ENCODE measurements around the gene RPS14. TPM values are rescaled to one million over a fixed set of nuclear protein-coding genes. Genes with fewer than 3 reads are reported as not detected.

Gene RPS14
- total and polyA plus RNA-seq, 2 experiments from 2014 or later = 1,343 to 1,694 TPM

DNA sequence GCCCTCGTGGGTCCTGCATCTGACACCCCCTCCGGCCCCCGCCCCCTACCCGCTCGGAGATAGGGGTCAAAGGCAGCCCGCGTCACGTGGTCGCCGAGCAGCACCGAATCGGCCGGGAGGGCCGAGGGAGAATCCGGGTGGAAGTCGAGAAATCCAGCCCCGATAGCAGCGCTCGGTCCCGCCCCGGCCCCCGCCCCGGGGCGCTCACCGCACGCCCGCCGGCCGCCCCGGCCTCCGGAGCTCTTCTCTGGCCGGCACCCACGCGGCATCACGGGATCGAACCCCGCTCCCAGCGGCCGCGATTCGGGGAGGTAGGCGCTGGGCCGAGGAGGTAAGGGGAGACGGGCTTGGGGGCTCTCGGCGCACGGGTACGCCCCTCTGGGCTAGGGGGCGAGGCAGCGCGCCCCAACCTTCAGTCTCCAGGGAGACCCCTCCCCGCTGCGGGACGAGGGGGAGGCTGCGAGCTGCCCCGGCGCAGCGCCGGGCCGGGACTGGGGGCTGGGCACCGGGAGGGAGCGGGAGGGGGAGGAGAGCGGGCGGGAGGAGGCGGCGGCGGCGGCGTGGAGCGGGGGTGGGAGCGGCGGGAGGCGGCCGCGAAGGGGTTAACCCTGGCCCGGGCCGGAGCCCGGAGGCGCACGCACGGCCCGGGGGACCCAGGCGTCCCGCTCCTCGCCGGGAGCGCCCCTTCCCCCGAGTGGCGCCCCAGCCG is 36.3 kb upstream of the RPS14 start:
- Histone ChIP-seq H3K9me3 (ENCODE audit: low read depth) (no peaks in the 10 kb centered on the region), H3K27ac (peak overlapping the region; percentile 88), H3K27me3 (replicated peaks; ENCODE audit: insufficient read depth) (no peaks in the 10 kb centered on the region), H3K79me2 (ENCODE audit: insufficient read depth) (peaks cover 61% of the 10 kb centered on the region), H2AFZ (peak overlapping the region; percentile 65), H3K4me1 (ENCODE audit: insufficient read depth) (peaks cover 38% of the 10 kb centered on the region), H3K4me3 (peak overlapping the region; percentile 80), H4K20me1 (ENCODE audit: insufficient read depth) (no peaks in the 10 kb centered on the region), H3K4me2 (ENCODE audit: unreplicated experiment) (peak overlapping the region; percentile 63), H3K9ac (peak overlapping the region; percentile 93), H3K9me2 (ENCODE audit: insufficient read depth) (no peaks in the 10 kb centered on the region), H3K36me3 (ENCODE audit: low read depth) (no peaks in the 10 kb centered on the region), H3F3A (ENCODE audit: insufficient read depth) (peaks cover 42% of the 10 kb centered on the region)
- TF ChIP-seq EZH2phosphoT487 (IDR thresholded peaks at IDR 0.05; ENCODE audit: insufficient read depth, low read depth) (no peak), EZH2 (IDR thresholded peaks at IDR 0.05; ENCODE audit: insufficient read depth, poor library complexity, severe bottlenecking) (no peak)
- DNase-seq = peak; percentile 69
- in situ Hi-C loops (cut with MboI) = no loop called here
- 1 to 2% methylated on average over 19 to 54 of the region's 90 CpGs for WGBS, 2 experiments (ENCODE audit: low coverage in 1 of 2, low lambda C conversion rate in 2 of 2, missing lambda C conversion rate in 2 of 2)

DNA sequence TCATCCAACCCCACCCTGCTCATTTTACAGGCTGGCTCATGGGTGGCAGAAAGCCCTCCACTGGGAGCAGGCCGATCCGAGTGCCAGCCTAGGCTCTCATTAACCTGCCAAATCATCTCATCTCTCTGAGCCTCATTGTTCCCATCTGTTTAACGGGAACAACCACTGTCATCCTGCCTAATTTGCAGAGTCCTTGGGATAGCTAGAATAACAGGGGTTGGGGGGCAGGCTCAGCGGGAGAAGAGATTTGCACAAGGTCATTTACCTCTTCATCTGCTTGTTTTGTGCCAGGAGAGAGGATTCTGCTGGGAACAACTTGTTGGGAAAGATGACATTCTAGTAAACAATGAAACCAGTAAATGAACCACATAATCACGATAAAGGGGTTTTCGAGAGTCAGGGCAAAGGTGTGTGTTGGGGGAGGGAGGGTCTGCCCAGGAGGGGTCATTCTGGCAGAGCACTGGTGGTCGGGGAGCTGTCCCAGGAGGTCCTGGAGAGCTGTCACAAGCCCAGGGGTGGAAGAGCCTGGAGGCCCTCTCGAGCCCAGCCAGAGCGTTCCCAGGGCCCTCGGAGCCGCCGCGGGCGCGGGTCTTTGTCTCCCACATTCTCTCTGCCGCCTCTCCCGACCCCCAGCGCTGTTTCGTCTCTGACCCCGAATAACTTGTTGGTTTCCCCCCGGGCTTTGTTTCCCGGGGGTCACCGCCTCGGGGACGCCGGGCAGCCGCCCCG is 35.6 kb upstream of the RPS14 start:
- Histone ChIP-seq H3K9me2 (ENCODE audit: insufficient read depth) (no peaks in the 10 kb centered on the region), H3K4me2 (ENCODE audit: unreplicated experiment) (peak overlapping the region; percentile 63), H3K27me3 (replicated peaks; ENCODE audit: insufficient read depth) (no peaks in the 10 kb centered on the region), H3K9me3 (ENCODE audit: low read depth) (no peaks in the 10 kb centered on the region), H3K36me3 (ENCODE audit: low read depth) (no peaks in the 10 kb centered on the region), H3K4me3 (peak overlapping the region; percentile 80), H3K9ac (peak overlapping the region; percentile 93), H3K79me2 (ENCODE audit: insufficient read depth) (peaks cover 53% of the 10 kb centered on the region), H2AFZ (peak overlapping the region; percentile 65), H3F3A (ENCODE audit: insufficient read depth) (peaks cover 35% of the 10 kb centered on the region), H3K27ac (peak overlapping the region; percentile 88), H4K20me1 (ENCODE audit: insufficient read depth) (no peaks in the 10 kb centered on the region), H3K4me1 (ENCODE audit: insufficient read depth) (peaks cover 31% of the 10 kb centered on the region)
- WGBS, 2 experiments (ENCODE audit: low coverage in 1 of 2, low lambda C conversion rate in 2 of 2, missing lambda C conversion rate in 2 of 2) = 13 to 24% methylated on average over 16 to 28 of the region's 28 CpGs
- TF ChIP-seq EZH2 (IDR thresholded peaks at IDR 0.05; ENCODE audit: insufficient read depth, poor library complexity, severe bottlenecking) = no peak
- no peak for TF ChIP-seq EZH2phosphoT487 (IDR thresholded peaks at IDR 0.05; ENCODE audit: insufficient read depth, low read depth)
- peak; percentile 38 for DNase-seq
- in situ Hi-C loops (cut with MboI) = no loop called here

DNA sequence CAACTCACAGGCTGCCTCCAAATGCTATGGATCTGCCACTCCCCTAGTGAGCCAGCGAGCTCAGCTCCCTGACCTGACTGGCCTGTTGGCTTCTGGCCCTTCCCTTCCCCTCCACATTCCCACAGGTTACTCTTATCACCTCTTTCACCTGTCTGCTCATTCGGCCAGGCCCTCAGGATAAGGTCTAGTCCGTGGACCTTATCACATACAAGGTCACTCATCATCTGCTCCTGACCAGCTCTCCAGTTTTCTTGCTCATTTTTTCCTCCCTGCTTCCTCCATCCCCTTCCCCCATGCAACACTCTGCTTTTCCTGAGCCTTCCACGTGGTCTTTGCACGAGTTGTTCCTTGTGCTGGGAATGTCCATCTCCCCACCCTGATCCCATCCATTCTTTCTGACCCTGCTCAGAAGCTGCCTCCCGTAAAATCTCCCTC is 32.5 kb upstream of the RPS14 start:
- TF ChIP-seq EZH2phosphoT487 (IDR thresholded peaks at IDR 0.05; ENCODE audit: insufficient read depth, low read depth) (no peak), EZH2 (IDR thresholded peaks at IDR 0.05; ENCODE audit: insufficient read depth, poor library complexity, severe bottlenecking) (no peak)
- no peaks in the 10 kb centered on the region for H3K9me3 ChIP-seq (ENCODE audit: low read depth)
- H3K4me3 ChIP-seq = no peak overlapping the region
- in situ Hi-C loops (cut with MboI) = no loop called here
- DNase-seq = no peak
- H3K4me1 ChIP-seq (ENCODE audit: insufficient read depth) = peaks cover 9% of the 10 kb centered on the region
- H3F3A ChIP-seq (ENCODE audit: insufficient read depth) = peaks cover 5% of the 10 kb centered on the region
- H3K27ac ChIP-seq = no peak overlapping the region
- peaks cover 22% of the 10 kb centered on the region for H3K79me2 ChIP-seq (ENCODE audit: insufficient read depth)
- H3K9ac ChIP-seq = no peak overlapping the region
- no peaks in the 10 kb centered on the region for H3K9me2 ChIP-seq (ENCODE audit: insufficient read depth)
- no peak overlapping the region for H2AFZ ChIP-seq
- no peaks in the 10 kb centered on the region for H3K36me3 ChIP-seq (ENCODE audit: low read depth)
- 69 to 82% methylated on average over 6 of the region's 6 CpGs for WGBS, 2 experiments (ENCODE audit: low coverage in 1 of 2, low lambda C conversion rate in 2 of 2, missing lambda C conversion rate in 2 of 2)
- H3K4me2 ChIP-seq (ENCODE audit: unreplicated experiment) = no peak overlapping the region
- no peaks in the 10 kb centered on the region for H4K20me1 ChIP-seq (ENCODE audit: insufficient read depth)
- H3K27me3 ChIP-seq (replicated peaks; ENCODE audit: insufficient read depth) = no peaks in the 10 kb centered on the region

DNA sequence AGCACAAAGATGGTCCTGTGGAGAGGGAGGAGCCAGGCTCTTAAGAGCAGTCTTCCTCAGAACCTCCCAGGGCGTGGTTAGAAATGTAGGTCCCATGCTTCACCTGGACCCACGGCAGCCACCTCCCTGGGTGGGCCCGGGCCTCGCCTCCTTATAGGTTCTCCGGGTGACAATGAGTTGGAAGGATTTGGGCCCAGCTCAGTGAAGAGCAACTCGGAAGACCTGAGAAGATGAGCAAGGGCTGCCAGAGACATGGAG is 32.1 kb upstream of the RPS14 start:
- TF ChIP-seq EZH2 (IDR thresholded peaks at IDR 0.05; ENCODE audit: insufficient read depth, poor library complexity, severe bottlenecking) (no peak), EZH2phosphoT487 (IDR thresholded peaks at IDR 0.05; ENCODE audit: insufficient read depth, low read depth) (no peak)
- Histone ChIP-seq H3K79me2 (ENCODE audit: insufficient read depth) (peaks cover 18% of the 10 kb centered on the region), H2AFZ (no peak overlapping the region), H3F3A (ENCODE audit: insufficient read depth) (peaks cover 5% of the 10 kb centered on the region; the same call in 1 of the 2 replicates), H3K4me1 (ENCODE audit: insufficient read depth) (peaks cover 9% of the 10 kb centered on the region), H3K4me3 (no peak overlapping the region), H3K9ac (no peak overlapping the region), H3K4me2 (ENCODE audit: unreplicated experiment) (no peak overlapping the region), H4K20me1 (ENCODE audit: insufficient read depth) (no peaks in the 10 kb centered on the region), H3K9me3 (ENCODE audit: low read depth) (no peaks in the 10 kb centered on the region), H3K36me3 (ENCODE audit: low read depth) (no peaks in the 10 kb centered on the region), H3K9me2 (ENCODE audit: insufficient read depth) (no peaks in the 10 kb centered on the region), H3K27me3 (replicated peaks; ENCODE audit: insufficient read depth) (no peaks in the 10 kb centered on the region), H3K27ac (no peak overlapping the region)
- in situ Hi-C loops (cut with MboI) = no loop called here
- DNase-seq = no peak
- 91 to 92% methylated on average over 6 of the region's 6 CpGs for WGBS, 2 experiments (ENCODE audit: low coverage in 1 of 2, low lambda C conversion rate in 2 of 2, missing lambda C conversion rate in 2 of 2)
